Right lobe of liver (tissue), 6 donors: ENCODE data around the gene DIP2C. TPM values are rescaled to one million over a fixed set of nuclear protein-coding genes. Genes with fewer than 3 reads are reported as not detected.

Source experiments
- ATAC-seq, 4 donors: fragments of 200-7000 bp; cut with Tn5 transposase; one replicate each; pipeline ENCODE4 v1.9.1; 2020; ENCODE audit warnings: mild to moderate bottlenecking in 4 of 4, moderate library complexity in 4 of 4
- DNase-seq, 3 donors: peaks; one replicate each; pipeline ENCODE4 v3.0.0-alpha.2; 2020
- H3K27ac ChIP-seq, 3 donors: fragments of 200-600 bp; one replicate each; pipeline ENCODE4 v1.8.0; 2022
- H3K27me3 ChIP-seq, 2 donors: fragments of 200-600 bp; one replicate each; pipeline ENCODE4 v1.8.0; 2022
- H3K36me3 ChIP-seq, 4 donors: fragments of 200-600 bp; sonication (generic) in 1 of 4; one replicate each; pipeline versions ENCODE4 v1.5.1 to v1.8.0; 2017 to 2022; ENCODE audit warnings: control low read depth in 1 of 4
- H3K4me1 ChIP-seq, 4 donors: fragments of 200-600 bp; sonication (generic) in 1 of 4; one replicate each; pipeline versions ENCODE4 v1.5.1 to v1.8.0; 2017 to 2022; ENCODE audit warnings: control low read depth in 1 of 4
- H3K4me3 ChIP-seq, 3 donors: fragments of 200-600 bp; one replicate each; pipeline ENCODE4 v1.8.0; 2022
- H3K9me3 ChIP-seq, 4 donors: fragments of 200-600 bp; sonication (generic) in 1 of 4; one replicate each; pipeline versions ENCODE4 v1.5.1 to v1.8.0; 2017 to 2022; ENCODE audit warnings: control low read depth in 1 of 4
- CTCF ChIP-seq, 4 donors: fragments of 200-600 bp in 3 of 4; fragments of 450-650 bp in 1 of 4; IDR thresholded peaks; one replicate each; pipeline versions ENCODE4 v1.5.1 to v1.8.0; 2016 to 2022; ENCODE audit warnings: antibody characterized with exemption in 4 of 4, mild to moderate bottlenecking in 2 of 4
- POLR2A ChIP-seq: fragments of 450-650 bp; IDR thresholded peaks from one replicate; pipeline ENCODE4 v1.6.1; 2017; ENCODE audit warnings: antibody characterized with exemption, mild to moderate bottlenecking
- WGBS: methylation state at CpG from one replicate; pipeline ENCODE4 v1.1.6; 2018; ENCODE audit warnings: low coverage, low lambda C conversion rate; ENCODE audit not compliant: insufficient coverage; ENCODE audit errors: missing lambda C conversion rate; 5-methylcytosine and 5-hydroxymethylcytosine counted together
- intact Hi-C, 2 donors: fragments of 100-400 bp; cut with DNase I; formaldehyde crosslinking; loops; one replicate each; pipeline versions ENCODE4 v1.11.2 to v1.14.1; 2022
- total RNA-seq, 6 experiments: library from RNA; depleted of rRNA in 2 of 6; stranded (reverse); fragments of >200 nt in 2 of 6; fragmentation: NEBNext Ultra II Directional in 3 of 6; extraction: Animal tissue kit (Norgen Biotek cat#: 25700) in 3 of 6; gene quantifications; one replicate each; pipeline versions ENCODE4 v1.1.0 to v1.2.4, GENCODE V29; 2016 to 2023
- donor health status: DM: no; HTN: yes; CAD: no.
- donor health status: DM: no; HTN: no; CAD: no.
- donor health status: DM: no; HTN: no; CAD: no.
- donor health status: DM: no; HTN: yes; CAD: no.
- donor health status: DM: no; HTN: yes; CAD: no.

DIP2C gene
- total RNA-seq, 6 experiments from 2014 or later, result 8.0 to 13.5 (median 11.7) TPM

GRCh38 chr10:624312-624604, 65.2 kb downstream of the DIP2C start:
- intact Hi-C loops, result no loop called here
- H3K9me3 ChIP-seq, result no peaks in the 10 kb centered on the region
- no peak for ATAC-seq
- DNase-seq, result no peak
- no peaks in the 10 kb centered on the region for H3K36me3 ChIP-seq
- WGBS, result no CpG with 5 or more reads among the region's 8 CpGs
- no peak overlapping the region for H3K4me3 ChIP-seq
- TF ChIP-seq CTCF (IDR thresholded peaks at IDR 0.05) (no peak), POLR2A (no peak)
- H3K4me1 ChIP-seq, result no peaks in the 10 kb centered on the region
- H3K27ac ChIP-seq, result peak overlapping the region; percentile 49 to 76 (median 56)
- H3K27me3 ChIP-seq, result no peaks in the 10 kb centered on the region

- 59% methylated on average over 9 of the region's 24 CpGs for WGBS
- DNase-seq (peak in 1 of 3 donors; percentile 37), ATAC-seq (no peak)
- H3K36me3 ChIP-seq, result no peaks in the 10 kb centered on the region
- H3K4me3 ChIP-seq, result no peak overlapping the region
- TF ChIP-seq POLR2A (no peak), CTCF (IDR thresholded peaks at IDR 0.05) (no peak)
- no peaks in the 10 kb centered on the region for H3K27me3 ChIP-seq
- H3K4me1 ChIP-seq, result peaks cover 0 to 4% (median 0%) of the 10 kb centered on the region in 4 donors
- H3K27ac ChIP-seq, result peak overlapping the region in 2 of 3 donors; percentile 49 to 76
- H3K9me3 ChIP-seq, result no peaks in the 10 kb centered on the region
- intact Hi-C loops, result no loop called here
Observed at GRCh38 chr10:623477-624311, 65.8 kb downstream of the DIP2C start.

- peak in 1 of 3 donors; percentile 46 for DNase-seq
- H3K27ac ChIP-seq, result no peak overlapping the region
- no peak overlapping the region for H3K4me3 ChIP-seq
- no peak for ATAC-seq
- no peaks in the 10 kb centered on the region for H3K9me3 ChIP-seq
- 97% methylated on average over 9 of the region's 19 CpGs for WGBS
- H3K36me3 ChIP-seq, result no peaks in the 10 kb centered on the region
- peaks cover 0 to 7% (median 0%) of the 10 kb centered on the region in 4 donors for H3K4me1 ChIP-seq
- no peak for TF ChIP-seq CTCF (IDR thresholded peaks at IDR 0.05)
- TF ChIP-seq POLR2A, result no peak
- no peaks in the 10 kb centered on the region for H3K27me3 ChIP-seq
- intact Hi-C loops, result no loop called here
Observed at GRCh38 chr10:623014-623413, 66.5 kb downstream of the DIP2C start.

GRCh38 chr10:621981-622740, 67.3 kb downstream of the DIP2C start:
- no peaks in the 10 kb centered on the region for H3K36me3 ChIP-seq
- H3K4me3 ChIP-seq, result no peak overlapping the region
- H3K27me3 ChIP-seq, result no peaks in the 10 kb centered on the region
- H3K27ac ChIP-seq, result no peak overlapping the region
- ATAC-seq (no peak), DNase-seq (no peak)
- intact Hi-C loops, result no loop called here
- peaks cover 0 to 7% (median 0%) of the 10 kb centered on the region in 4 donors for H3K4me1 ChIP-seq
- 80% methylated on average over 13 of the region's 13 CpGs for WGBS
- H3K9me3 ChIP-seq, result no peaks in the 10 kb centered on the region
- no peak for TF ChIP-seq POLR2A
- no peak for TF ChIP-seq CTCF (IDR thresholded peaks at IDR 0.05)
